H9 (cell line): Measurements from ENCODE around the gene ZNRF4. TPM values are rescaled to one million over a fixed set of nuclear protein-coding genes. Genes with fewer than 3 reads are reported as not detected.

Experiments
- DNase-seq: peaks from one replicate; pipeline ENCODE4 v3.0.0-alpha.2; 2017
- H2AFZ ChIP-seq: one replicate; pipeline ENCODE4 v1.6.1; 2013; ENCODE audit warnings: mild to moderate bottlenecking, low read length, control low read depth, moderate library complexity
- H2AK5ac ChIP-seq: 2 replicates; pipeline ENCODE4 v1.6.1; 2013; ENCODE audit warnings: low read length, control low read depth, mixed read lengths; ENCODE audit not compliant: insufficient read length
- H2BK120ac ChIP-seq: one replicate; pipeline ENCODE4 v1.6.1; 2013; ENCODE audit warnings: low read depth, mild to moderate bottlenecking, low read length, control low read depth, inconsistent platforms; ENCODE audit not compliant: poor library complexity, severe bottlenecking
- H2BK12ac ChIP-seq: 2 replicates; pipeline ENCODE4 v1.6.1; 2013; ENCODE audit warnings: low read length, control low read depth, mixed read lengths, low read depth; ENCODE audit not compliant: insufficient read length
- H2BK15ac ChIP-seq: 2 replicates; pipeline ENCODE4 v1.6.1; 2013; ENCODE audit warnings: low read depth, low read length, control low read depth
- H2BK20ac ChIP-seq: one replicate; pipeline ENCODE4 v1.6.1; 2013; ENCODE audit warnings: low read depth, mild to moderate bottlenecking, low read length, control low read depth, inconsistent platforms; ENCODE audit not compliant: poor library complexity, severe bottlenecking
- H2BK5ac ChIP-seq: 2 replicates; pipeline ENCODE4 v1.6.1; 2013; ENCODE audit warnings: low read length, control low read depth, mixed read lengths; ENCODE audit not compliant: insufficient read length
- H3K14ac ChIP-seq: 2 replicates; pipeline ENCODE4 v1.6.1; 2013; ENCODE audit warnings: low read length, control low read depth; ENCODE audit not compliant: insufficient read depth
- H3K18ac ChIP-seq: 2 replicates; pipeline ENCODE4 v1.6.1; 2013; ENCODE audit warnings: low read depth, mild to moderate bottlenecking, mixed read lengths, low read length, control low read depth; ENCODE audit not compliant: insufficient read length
- H3K23ac ChIP-seq: 2 replicates; pipeline ENCODE4 v1.6.1; 2013; ENCODE audit warnings: low read length, control low read depth, mixed read lengths, low read depth; ENCODE audit not compliant: insufficient read length
- H3K23me2 ChIP-seq: 2 replicates; pipeline ENCODE4 v1.6.1; 2013; ENCODE audit warnings: low read depth, mild to moderate bottlenecking, mixed read lengths, low read length, control low read depth; ENCODE audit not compliant: insufficient read length, poor library complexity, severe bottlenecking
- H3K27ac ChIP-seq: 2 replicates; pipeline ENCODE4 v1.5.1; 2013; ENCODE audit warnings: low read length, control low read depth, mixed read lengths, low read depth; ENCODE audit not compliant: insufficient read length
- H3K27me3 ChIP-seq: 2 replicates; pipeline ENCODE4 v1.6.1; 2013; ENCODE audit warnings: low read length, control low read depth, inconsistent platforms; ENCODE audit not compliant: insufficient read depth
- H3K4ac ChIP-seq: 2 replicates; pipeline ENCODE4 v1.6.1; 2013; ENCODE audit warnings: low read depth, mild to moderate bottlenecking, control low read depth, inconsistent platforms, low read length, moderate library complexity
- H3K4me1 ChIP-seq: 2 replicates; pipeline ENCODE4 v1.6.1; 2013; ENCODE audit warnings: low read length, control low read depth, inconsistent platforms; ENCODE audit not compliant: insufficient read depth
- H3K4me2 ChIP-seq: 2 replicates; pipeline ENCODE4 v1.6.1; 2013; ENCODE audit warnings: low read length, control low read depth, mixed read lengths; ENCODE audit not compliant: insufficient read length, insufficient read depth
- H3K56ac ChIP-seq: 2 replicates; pipeline ENCODE4 v1.6.1; 2013; ENCODE audit warnings: low read depth, mild to moderate bottlenecking, mixed read lengths, low read length, control low read depth; ENCODE audit not compliant: insufficient read length
- H3K79me1 ChIP-seq: 2 replicates; pipeline ENCODE4 v1.6.1; 2013; ENCODE audit warnings: low read depth, mild to moderate bottlenecking, moderate library complexity, low read length, control low read depth, inconsistent platforms; ENCODE audit not compliant: insufficient read depth, poor library complexity, severe bottlenecking
- H3K79me2 ChIP-seq: 2 replicates; pipeline ENCODE4 v1.6.1; 2013; ENCODE audit warnings: low read length, control low read depth, inconsistent platforms; ENCODE audit not compliant: insufficient read depth
- H3K9ac ChIP-seq: 2 replicates; pipeline ENCODE4 v1.6.1; 2013; ENCODE audit warnings: low read length, control low read depth, mixed read lengths; ENCODE audit not compliant: insufficient read length; ENCODE audit errors: extremely low read depth
- H3K9me3 ChIP-seq: one replicate; pipeline ENCODE4 v1.6.1; 2013; ENCODE audit warnings: low read depth, low read length, inconsistent platforms; ENCODE audit not compliant: control insufficient read depth
- H3T11ph ChIP-seq: one replicate; pipeline ENCODE4 v1.6.1; 2013; ENCODE audit warnings: mild to moderate bottlenecking, low read length, control low read depth, inconsistent platforms
- H4K20me1 ChIP-seq: one replicate; pipeline ENCODE4 v1.6.1; 2013; ENCODE audit not compliant: control insufficient read depth, insufficient read length, insufficient read depth
- H4K5ac ChIP-seq: 2 replicates; pipeline ENCODE4 v1.6.1; 2013; ENCODE audit warnings: low read depth, mild to moderate bottlenecking, mixed read lengths, low read length, control low read depth; ENCODE audit not compliant: insufficient read length
- H4K8ac ChIP-seq: replicated peaks from 2 replicates; pipeline ENCODE4 v1.6.1; 2013; ENCODE audit warnings: low read length, control low read depth, mixed read lengths, low read depth; ENCODE audit not compliant: insufficient read length
- H4K91ac ChIP-seq: 2 replicates; pipeline ENCODE4 v1.6.1; 2013; ENCODE audit warnings: low read depth, mild to moderate bottlenecking, moderate library complexity, mixed read lengths, low read length, control low read depth; ENCODE audit not compliant: insufficient read length
- H3K27ac Mint-ChIP-seq, 3 experiments: 2 replicates in 2 of 3; 3 replicates in 1 of 3; pipeline ENCODE4 v1.8.0; 2020 to 2021; ENCODE audit warnings: mixed read lengths in 3 of 3, mild to moderate bottlenecking in 1 of 3, moderate library complexity in 1 of 3
- H3K27me3 Mint-ChIP-seq: 2 replicates; pipeline ENCODE4 v1.8.0; 2021; ENCODE audit warnings: low read depth, mild to moderate bottlenecking, moderate library complexity, mixed read lengths
- H3K36me3 Mint-ChIP-seq, 3 experiments: 2 replicates in 2 of 3; 3 replicates in 1 of 3; pipeline ENCODE4 v1.8.0; 2020 to 2021; ENCODE audit warnings: low read depth in 3 of 3, mixed read lengths in 3 of 3; ENCODE audit not compliant: insufficient read depth in 1 of 3
- H3K4me1 Mint-ChIP-seq, 2 experiments: 2 replicates each; pipeline ENCODE4 v1.8.0; 2020; ENCODE audit warnings: mixed read lengths in 2 of 2
- H3K4me3 Mint-ChIP-seq, 2 experiments: 2 replicates in 1 of 2; 3 replicates in 1 of 2; pipeline ENCODE4 v1.8.0; 2020 to 2021; ENCODE audit warnings: mild to moderate bottlenecking in 2 of 2, mixed read lengths in 2 of 2, moderate library complexity in 1 of 2
- H3K9me3 Mint-ChIP-seq, 2 experiments: 2 replicates in 1 of 2; 3 replicates in 1 of 2; pipeline ENCODE4 v1.8.0; 2020; ENCODE audit warnings: mild to moderate bottlenecking in 2 of 2, mixed read lengths in 2 of 2, moderate library complexity in 1 of 2
- CTCF ChIP-seq: fragments of 200-600 bp; sonication (generic); conservative IDR thresholded peaks from 3 replicates; pipeline ENCODE4 v1.8.0; 2021; ENCODE audit warnings: antibody characterized with exemption, mild to moderate bottlenecking
- WGBS: extraction: QIAGEN DNeasy Blood & Tissue Kit; methylation state at CpG from one replicate; pipeline ENCODE4 v1.1.7; 2013; ENCODE audit warnings: missing lambda C conversion rate, low lambda C conversion rate, mixed read lengths; ENCODE audit not compliant: insufficient read length; ENCODE audit errors: extremely low coverage; 5-methylcytosine and 5-hydroxymethylcytosine counted together
- total RNA-seq: library from RNA; stranded (reverse); gene quantifications from 2 replicates; pipeline ENCODE4 v1.2.1, GENCODE V29; 2021

Gene ZNRF4
- total RNA-seq, 1 experiment from 2014 or later = not detected

- Histone ChIP-seq H4K91ac (no peak overlapping the region), H3K14ac (no peak overlapping the region), H3K23me2 (no peaks in the 10 kb centered on the region), H3K27me3 (no peaks in the 10 kb centered on the region), H2BK12ac (no peak overlapping the region), H4K5ac (no peak overlapping the region), H3T11ph (no peak overlapping the region), H4K20me1 (no peaks in the 10 kb centered on the region), H3K4ac (no peak overlapping the region), H2AFZ (no peak overlapping the region), H2BK20ac (no peak overlapping the region), H3K23ac (no peak overlapping the region), H2BK15ac (no peak overlapping the region), H3K27ac (no peak overlapping the region), H3K56ac (no peak overlapping the region), H3K4me1 (no peaks in the 10 kb centered on the region), H2BK120ac (no peak overlapping the region), H3K79me1 (no peaks in the 10 kb centered on the region), H2BK5ac (no peak overlapping the region), H3K79me2 (no peaks in the 10 kb centered on the region), H2AK5ac (no peak overlapping the region), H3K18ac (no peak overlapping the region), H3K4me2 (no peak overlapping the region), H3K9me3 (no peaks in the 10 kb centered on the region), H3K9ac (no peak overlapping the region), H4K8ac (no peak overlapping the region)
- Mint-ChIP-seq H3K4me3 (no peak overlapping the region), H3K36me3 (no peaks in the 10 kb centered on the region; a peak in 1 of 7 replicates), H3K9me3 (peaks cover 8% of the 10 kb centered on the region in 2 experiments; a peak in 4 of 5 replicates), H3K4me1 (peaks cover 0 to 7% of the 10 kb centered on the region in 2 experiments; a peak in 2 of 4 replicates), H3K27me3 (peaks cover 51% of the 10 kb centered on the region), H3K27ac (no peak overlapping the region; a peak in 2 of 7 replicates)
- no peak for TF ChIP-seq CTCF
- DNase-seq = no peak
- no CpG with 5 or more reads among the region's 7 CpGs for WGBS
These were observed 10.9 kb downstream of the ZNRF4 start for GRCh38 chr19:5466072-5466471.
